Neural progenitor cell (in vitro differentiated cells): ENCODE measurements around the gene DYNLT5. TPM values are rescaled to one million over a fixed set of nuclear protein-coding genes. Genes with fewer than 3 reads are reported as not detected.
A peak's percentile ranks its signal among the peaks of the same experiment; 100 is the strongest.
"Not testable (repeated sequence)": the region's sequence is repeated elsewhere in the genome, so short reads cannot be mapped to it uniquely, and the experiment has no call there.

Experiments
- DNase-seq: peaks from one replicate; pipeline ENCODE4 v3.0.0-alpha.2; 2016; ENCODE audit warnings: low spot score
- H2AFZ ChIP-seq: fragments of 200-600 bp; sonication (generic); replicated peaks from 2 replicates; pipeline ENCODE4 v1.6.1; 2016; ENCODE audit warnings: antibody characterized with exemption
- H3F3A ChIP-seq: fragments of 200-600 bp; sonication (generic); 2 replicates; pipeline ENCODE4 v1.6.1; 2016; ENCODE audit warnings: antibody characterized with exemption, low read depth
- H3K27ac ChIP-seq: fragments of 200-600 bp; sonication (generic); 2 replicates; pipeline ENCODE4 v1.5.1; 2016; ENCODE audit warnings: mild to moderate bottlenecking
- H3K27me3 ChIP-seq: fragments of 200-600 bp; sonication (generic); 2 replicates; pipeline ENCODE4 v1.6.1; 2016; ENCODE audit warnings: mild to moderate bottlenecking, moderate library complexity
- H3K36me3 ChIP-seq: fragments of 200-600 bp; sonication (generic); 2 replicates; pipeline ENCODE4 v1.5.1; 2016
- H3K4me1 ChIP-seq: fragments of 200-600 bp; sonication (generic); 2 replicates; pipeline ENCODE4 v1.6.1; 2016; ENCODE audit warnings: mixed run types
- H3K4me2 ChIP-seq: fragments of 200-600 bp; sonication (generic); 2 replicates; pipeline ENCODE4 v1.6.1; 2016
- H3K4me3 ChIP-seq: fragments of 200-600 bp; sonication (generic); 2 replicates; pipeline ENCODE4 v1.5.1; 2016
- H3K79me2 ChIP-seq: fragments of 200-600 bp; sonication (generic); 2 replicates; pipeline ENCODE4 v1.6.1; 2016; ENCODE audit warnings: low read depth
- H3K9ac ChIP-seq: fragments of 200-600 bp; sonication (generic); 2 replicates; pipeline ENCODE4 v1.6.1; 2016
- H3K9me3 ChIP-seq: fragments of 200-600 bp; sonication (generic); 2 replicates; pipeline ENCODE4 v1.5.1; 2016; ENCODE audit warnings: low read depth
- H4K20me1 ChIP-seq: fragments of 200-600 bp; sonication (generic); 2 replicates; pipeline ENCODE4 v1.6.1; 2016; ENCODE audit warnings: low read depth
- H3K27ac Mint-ChIP-seq: 3 replicates; pipeline ENCODE4 v1.8.0; 2021; ENCODE audit warnings: mixed read lengths
- H3K27me3 Mint-ChIP-seq: 2 replicates; pipeline ENCODE4 v1.8.0; 2022; ENCODE audit warnings: low read depth, mild to moderate bottlenecking, inconsistent platforms, moderate library complexity, mixed read lengths; ENCODE audit not compliant: insufficient read depth
- H3K36me3 Mint-ChIP-seq: 3 replicates; pipeline ENCODE4 v1.8.0; 2021; ENCODE audit warnings: mixed read lengths
- H3K4me1 Mint-ChIP-seq: 3 replicates; pipeline ENCODE4 v1.8.0; 2021; ENCODE audit warnings: mixed read lengths
- H3K4me3 Mint-ChIP-seq: 3 replicates; pipeline ENCODE4 v1.8.0; 2021; ENCODE audit warnings: mild to moderate bottlenecking, moderate library complexity, mixed read lengths
- H3K9me3 Mint-ChIP-seq: 3 replicates; pipeline ENCODE4 v1.8.0; 2020; ENCODE audit warnings: mixed read lengths
- EZH2 ChIP-seq: fragments of 200-600 bp; sonication (generic); IDR thresholded peaks from 2 replicates; pipeline ENCODE4 v1.6.1; 2017; ENCODE audit warnings: antibody characterized with exemption, mild to moderate bottlenecking, moderate library complexity
- EZH2phosphoT487 ChIP-seq: fragments of 200-600 bp; sonication (generic); IDR thresholded peaks from 2 replicates; pipeline ENCODE4 v1.6.1; 2017; ENCODE audit warnings: antibody characterized with exemption
- total RNA-seq: library from RNA; depleted of rRNA; stranded (reverse); fragments of >200 nt; gene quantifications from 2 replicates; pipeline ENCODE4 v1.2.3, GENCODE V29; 2015; ENCODE audit warnings: low replicate concordance
- TF ChIP-seq, protein P1 (sequence below): fragments of 200-600 bp; sonication (generic); IDR thresholded peaks from 2 replicates; pipeline ENCODE4 v1.5.1; 2017; ENCODE audit warnings: antibody characterized with exemption, mild to moderate bottlenecking

Gene DYNLT5
- total RNA-seq, 1 donor from 2014 or later: 0.22 TPM

DNA sequence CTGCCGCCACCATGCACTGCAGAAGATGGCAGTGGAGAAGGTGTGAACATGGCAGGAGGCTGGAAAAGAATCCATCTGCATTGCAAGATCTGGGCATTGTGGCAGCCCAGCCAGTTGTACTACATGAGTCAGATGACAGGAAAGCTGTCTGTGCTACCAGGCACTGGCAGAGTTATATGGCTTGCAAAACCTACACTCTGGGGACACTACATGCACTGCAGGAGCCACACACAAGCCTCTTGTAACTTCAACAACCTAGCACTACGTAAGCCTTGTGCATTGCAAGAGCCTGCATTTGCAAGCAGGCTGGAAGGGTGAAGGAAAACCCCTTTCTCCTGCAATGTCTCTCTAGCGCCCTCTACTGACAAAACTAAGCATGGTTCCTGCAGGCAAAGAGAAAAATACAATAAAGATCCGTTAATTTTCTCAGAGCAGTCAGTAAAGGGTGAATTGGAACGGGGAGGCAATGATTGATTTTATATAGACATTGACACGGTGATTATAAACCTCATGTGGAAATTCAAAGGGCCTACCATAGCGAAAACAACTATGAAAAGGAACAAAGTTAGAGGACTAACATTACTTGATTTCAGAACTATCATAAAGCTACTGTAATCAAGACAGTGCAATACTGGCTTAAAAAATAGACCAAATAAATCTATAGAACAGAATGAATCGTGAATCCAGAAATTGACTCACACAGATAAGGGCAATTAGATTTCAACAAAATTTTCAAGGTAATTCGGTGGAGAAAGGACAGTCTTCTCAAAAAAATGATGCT, 26.2 kb upstream of the DYNLT5 start:
- no peaks in the 10 kb centered on the region for H3F3A ChIP-seq
- no peak overlapping the region for H3K27ac Mint-ChIP-seq
- no peaks in the 10 kb centered on the region for H3K4me1 Mint-ChIP-seq
- H3K27me3 Mint-ChIP-seq: no peaks in the 10 kb centered on the region
- H3K27me3 ChIP-seq: no peaks in the 10 kb centered on the region
- no peaks in the 10 kb centered on the region for H3K79me2 ChIP-seq
- no peaks in the 10 kb centered on the region for H3K36me3 Mint-ChIP-seq
- no peaks in the 10 kb centered on the region for H3K9me3 Mint-ChIP-seq
- no peak overlapping the region for H3K9ac ChIP-seq
- H2AFZ ChIP-seq: peak overlapping the region; percentile 74
- no peak overlapping the region for H3K4me2 ChIP-seq
- no peaks in the 10 kb centered on the region for H3K36me3 ChIP-seq
- peak overlapping the region; percentile 9 for H3K4me3 Mint-ChIP-seq
- H3K4me3 ChIP-seq: no peak overlapping the region
- no peaks in the 10 kb centered on the region for H4K20me1 ChIP-seq
- TF ChIP-seq, protein P1, sequence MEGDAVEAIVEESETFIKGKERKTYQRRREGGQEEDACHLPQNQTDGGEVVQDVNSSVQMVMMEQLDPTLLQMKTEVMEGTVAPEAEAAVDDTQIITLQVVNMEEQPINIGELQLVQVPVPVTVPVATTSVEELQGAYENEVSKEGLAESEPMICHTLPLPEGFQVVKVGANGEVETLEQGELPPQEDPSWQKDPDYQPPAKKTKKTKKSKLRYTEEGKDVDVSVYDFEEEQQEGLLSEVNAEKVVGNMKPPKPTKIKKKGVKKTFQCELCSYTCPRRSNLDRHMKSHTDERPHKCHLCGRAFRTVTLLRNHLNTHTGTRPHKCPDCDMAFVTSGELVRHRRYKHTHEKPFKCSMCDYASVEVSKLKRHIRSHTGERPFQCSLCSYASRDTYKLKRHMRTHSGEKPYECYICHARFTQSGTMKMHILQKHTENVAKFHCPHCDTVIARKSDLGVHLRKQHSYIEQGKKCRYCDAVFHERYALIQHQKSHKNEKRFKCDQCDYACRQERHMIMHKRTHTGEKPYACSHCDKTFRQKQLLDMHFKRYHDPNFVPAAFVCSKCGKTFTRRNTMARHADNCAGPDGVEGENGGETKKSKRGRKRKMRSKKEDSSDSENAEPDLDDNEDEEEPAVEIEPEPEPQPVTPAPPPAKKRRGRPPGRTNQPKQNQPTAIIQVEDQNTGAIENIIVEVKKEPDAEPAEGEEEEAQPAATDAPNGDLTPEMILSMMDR: peak; percentile 97
- TF ChIP-seq EZH2phosphoT487: no peak
- peak; percentile 87 for DNase-seq
- no peaks in the 10 kb centered on the region for H3K4me1 ChIP-seq
- H3K27ac ChIP-seq: no peak overlapping the region
- H3K9me3 ChIP-seq: no peaks in the 10 kb centered on the region

DNA sequence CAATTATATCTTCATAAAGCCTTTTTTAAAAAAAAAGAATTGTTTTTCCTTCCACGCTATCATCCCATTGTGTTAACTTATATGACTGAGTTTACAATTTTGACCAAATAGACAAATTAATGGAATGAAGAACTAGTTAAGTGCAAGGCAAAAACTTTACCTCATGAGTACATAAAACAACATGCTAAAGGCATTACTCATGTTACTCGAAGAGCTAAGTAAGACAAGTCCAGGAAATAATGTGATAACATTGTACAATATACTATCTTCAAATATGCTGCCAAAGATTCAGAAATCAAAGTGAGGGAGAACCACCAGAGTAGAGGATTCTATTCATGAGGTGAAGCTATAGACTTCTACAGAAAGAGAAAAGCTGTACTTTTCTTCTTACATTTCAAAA, 24.2 kb upstream of the DYNLT5 start:
- Mint-ChIP-seq H3K4me3 (no peak overlapping the region), H3K36me3 (no peaks in the 10 kb centered on the region), H3K27ac (no peak overlapping the region), H3K27me3 (no peaks in the 10 kb centered on the region), H3K9me3 (no peaks in the 10 kb centered on the region), H3K4me1 (no peaks in the 10 kb centered on the region)
- Histone ChIP-seq H3K4me1 (no peaks in the 10 kb centered on the region), H3F3A (no peaks in the 10 kb centered on the region), H3K9ac (no peak overlapping the region), H3K4me2 (no peak overlapping the region), H3K9me3 (no peaks in the 10 kb centered on the region), H3K27ac (no peak overlapping the region), H3K4me3 (no peak overlapping the region), H4K20me1 (no peaks in the 10 kb centered on the region), H3K27me3 (no peaks in the 10 kb centered on the region), H2AFZ (no peak overlapping the region), H3K36me3 (no peaks in the 10 kb centered on the region), H3K79me2 (no peaks in the 10 kb centered on the region)
- TF ChIP-seq EZH2phosphoT487: no peak
- TF ChIP-seq, protein P1: no peak
- TF ChIP-seq EZH2: no peak
- no peak for DNase-seq

DNA sequence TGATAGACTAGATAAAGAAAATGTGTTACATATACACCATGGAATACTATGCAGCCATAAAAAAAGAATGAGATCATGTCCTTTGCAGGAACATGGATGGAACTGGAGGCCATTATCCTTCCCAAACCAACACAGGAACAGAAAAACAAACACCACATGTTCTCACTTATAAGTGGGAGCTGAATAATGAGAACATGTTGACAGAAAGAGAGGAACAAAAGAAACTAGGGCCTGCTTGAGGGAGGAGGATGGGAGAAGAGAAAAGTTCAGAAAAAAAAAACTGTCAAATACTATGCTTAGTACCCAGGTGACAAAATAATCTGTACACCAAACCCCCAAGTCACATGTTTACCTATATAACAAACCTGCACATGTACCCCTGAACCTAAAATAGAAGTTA, 23.5 kb upstream of the DYNLT5 start:
- H3K4me1 ChIP-seq, H3K36me3 ChIP-seq, H4K20me1 ChIP-seq, H3F3A ChIP-seq, H2AFZ ChIP-seq, H3K9ac ChIP-seq, H3K4me2 ChIP-seq, H3K79me2 ChIP-seq, H3K9me3 Mint-ChIP-seq, H3K4me3 ChIP-seq, H3K27ac Mint-ChIP-seq, H3K9me3 ChIP-seq, H3K36me3 Mint-ChIP-seq, H3K27ac ChIP-seq, H3K27me3 Mint-ChIP-seq, H3K4me3 Mint-ChIP-seq, H3K27me3 ChIP-seq, DNase-seq, H3K4me1 Mint-ChIP-seq: not testable (repeated sequence)

DNA sequence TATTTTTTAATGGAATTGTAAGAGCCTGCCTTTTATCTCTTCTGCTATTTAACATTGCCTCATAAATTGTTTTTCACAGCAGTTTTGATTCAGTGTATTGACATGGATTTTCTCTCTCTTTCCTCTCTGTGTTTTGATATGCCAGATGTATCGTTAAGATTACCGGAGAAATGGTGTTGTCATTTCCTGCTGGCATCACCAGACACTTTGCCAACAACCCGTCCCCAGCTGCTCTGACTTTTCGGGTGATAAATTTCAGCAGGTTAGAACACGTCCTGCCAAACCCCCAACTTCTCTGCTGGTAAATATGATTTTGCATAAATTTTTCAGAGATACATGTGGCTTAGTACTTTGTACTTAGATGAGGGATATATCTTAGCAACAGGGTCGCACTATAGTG, 23.1 kb upstream of the DYNLT5 start:
- Histone ChIP-seq H3K4me1 (no peaks in the 10 kb centered on the region), H3K27ac (no peak overlapping the region), H3K79me2 (no peaks in the 10 kb centered on the region), H3K4me3 (no peak overlapping the region), H3K4me2 (no peak overlapping the region), H4K20me1 (no peaks in the 10 kb centered on the region), H3K9me3 (no peaks in the 10 kb centered on the region), H3K27me3 (no peaks in the 10 kb centered on the region), H2AFZ (no peak overlapping the region), H3F3A (no peaks in the 10 kb centered on the region), H3K36me3 (no peaks in the 10 kb centered on the region), H3K9ac (no peak overlapping the region)
- DNase-seq: no peak
- H3K4me1 Mint-ChIP-seq: no peaks in the 10 kb centered on the region
- no peak for TF ChIP-seq EZH2
- no peak for TF ChIP-seq EZH2phosphoT487
- TF ChIP-seq, protein P1: no peak
- H3K9me3 Mint-ChIP-seq: no peaks in the 10 kb centered on the region
- H3K4me3 Mint-ChIP-seq: no peak overlapping the region
- H3K36me3 Mint-ChIP-seq: no peaks in the 10 kb centered on the region
- H3K27ac Mint-ChIP-seq: no peak overlapping the region
- no peaks in the 10 kb centered on the region for H3K27me3 Mint-ChIP-seq
